HG02870 (cell line): ENCODE data around the gene DIRAS1.
"Not testable (repeated sequence)": the region's sequence is repeated elsewhere in the genome, so short reads cannot be mapped to it uniquely, and the experiment has no call there.

Experiments used
- ATAC-seq: cut with Tn5 transposase; IDR thresholded peaks from one replicate; pipeline ENCODE4 v1.9.1; 2021; ENCODE audit warnings: mild to moderate bottlenecking, moderate library complexity; ENCODE audit not compliant: unreplicated experiment

Gene DIRAS1

GRCh38 chr19:2679439-2679838 is 41.7 kb downstream of the DIRAS1 start:
- no peak for ATAC-seq

DNA sequence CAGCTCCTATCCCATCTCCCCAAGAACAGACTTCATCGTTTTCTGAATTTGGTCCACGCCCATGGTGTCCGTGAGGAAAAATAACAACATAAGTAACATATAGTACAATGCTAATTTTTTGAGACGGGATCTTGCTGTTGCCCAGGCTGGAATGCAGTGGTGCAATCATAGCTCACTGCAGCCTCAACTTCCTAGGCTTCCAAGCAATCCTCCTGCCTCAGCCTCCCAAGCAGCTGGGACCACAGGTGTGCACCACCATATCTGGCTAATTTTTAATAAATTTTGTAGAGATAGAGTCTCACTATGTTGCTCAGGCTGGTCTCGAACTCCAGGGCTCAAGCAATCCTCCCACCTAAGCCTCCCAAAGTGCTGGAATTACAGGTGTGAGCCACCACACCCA is 42.2 kb downstream of the DIRAS1 start:
- ATAC-seq: not testable (repeated sequence)

DNA sequence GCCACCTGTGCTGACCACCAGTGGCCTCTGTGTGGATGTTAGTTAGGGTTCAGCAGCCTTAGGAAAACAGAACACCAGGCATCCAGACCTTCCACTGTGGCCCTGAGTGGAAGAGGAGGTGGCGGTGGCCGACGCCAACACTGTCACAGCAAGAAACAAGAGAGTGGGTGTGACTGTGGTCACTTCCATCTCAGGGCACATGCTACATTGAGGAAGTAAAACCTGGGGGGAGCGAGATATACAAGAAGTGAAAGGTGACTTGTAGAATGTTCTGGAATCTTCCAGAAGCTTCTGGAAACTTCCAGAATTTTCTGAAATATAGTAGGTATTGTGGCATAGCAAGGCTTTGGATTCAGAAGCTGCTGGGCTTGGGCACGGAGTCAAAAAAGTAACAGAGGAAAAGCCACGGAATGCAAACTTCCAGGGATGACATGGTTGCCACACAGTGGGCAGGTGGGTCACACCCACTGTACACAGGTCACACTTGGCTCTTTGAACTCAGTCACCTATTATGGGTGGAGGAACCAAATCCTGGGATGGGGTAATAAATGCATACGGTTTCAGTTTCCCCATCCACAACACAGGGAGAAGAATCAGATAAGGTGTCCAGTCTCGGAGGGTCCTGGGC is 43.0 kb downstream of the DIRAS1 start:
- ATAC-seq: peak; percentile 44

DNA sequence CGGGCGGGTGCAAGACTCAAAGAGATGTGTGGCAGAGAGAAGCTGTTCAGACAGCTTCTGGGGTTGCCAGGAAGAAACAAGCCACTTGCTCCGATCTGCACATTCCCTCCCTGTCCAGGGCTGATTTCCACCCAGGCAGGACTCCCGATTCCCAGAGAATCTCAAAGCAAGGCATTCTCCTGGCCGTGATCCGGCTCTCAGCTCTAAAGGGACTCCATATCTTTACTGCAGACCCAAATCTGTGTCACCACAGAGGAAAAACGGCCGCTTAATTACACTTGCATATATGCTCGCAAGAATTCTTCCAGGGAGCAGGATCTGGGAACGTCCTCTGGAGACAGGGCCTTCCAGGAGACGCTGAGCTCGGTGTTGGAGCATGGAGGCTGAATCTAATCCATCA is 44.3 kb downstream of the DIRAS1 start:
- no peak for ATAC-seq

- no peak for ATAC-seq
Measured at GRCh38 chr19:2675892-2676291, 45.3 kb downstream of the DIRAS1 start.

DNA sequence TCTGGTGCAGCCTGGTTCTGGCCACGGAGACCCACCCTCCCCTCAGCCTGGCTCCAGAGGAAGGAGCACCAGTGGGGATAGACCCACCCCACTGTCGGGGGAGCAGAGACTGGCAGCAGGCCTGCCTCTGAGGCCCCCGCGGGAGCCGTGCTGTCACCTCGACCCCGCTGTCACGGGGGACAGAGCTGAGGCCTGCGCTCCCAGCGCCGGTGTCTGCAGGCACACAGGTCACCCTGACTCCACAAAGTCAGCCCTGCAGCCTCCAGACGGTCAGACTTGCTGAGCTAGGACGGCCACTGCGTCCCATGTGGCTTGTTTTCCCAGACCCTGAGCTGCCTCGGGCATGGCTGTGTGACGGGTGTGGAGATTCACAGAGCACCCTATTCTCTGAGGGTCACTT is 51.0 kb downstream of the DIRAS1 start:
- ATAC-seq: no peak

GRCh38 chr19:2668175-2668763 is 52.9 kb downstream of the DIRAS1 start:
- no peak for ATAC-seq

DNA sequence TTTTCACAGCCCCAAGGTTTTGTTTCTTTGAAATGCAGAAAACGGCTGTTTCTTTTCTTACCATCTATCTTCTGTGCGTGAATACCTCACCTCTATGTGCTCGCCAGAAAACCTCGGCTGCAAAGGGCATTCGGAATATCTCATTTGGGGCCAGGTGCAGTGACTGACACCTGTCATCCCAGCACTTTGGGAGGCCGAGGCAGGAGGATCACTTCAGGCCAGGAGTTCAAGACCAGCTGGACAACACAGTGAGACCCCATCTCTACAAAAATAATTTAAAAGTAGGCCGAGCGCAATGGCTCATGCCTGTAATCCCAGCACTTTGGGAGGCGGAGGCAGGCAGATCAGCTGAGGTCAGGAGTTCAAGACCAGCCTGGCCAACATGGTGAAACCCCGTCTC is 53.8 kb downstream of the DIRAS1 start:
- ATAC-seq: not testable (repeated sequence)

DNA sequence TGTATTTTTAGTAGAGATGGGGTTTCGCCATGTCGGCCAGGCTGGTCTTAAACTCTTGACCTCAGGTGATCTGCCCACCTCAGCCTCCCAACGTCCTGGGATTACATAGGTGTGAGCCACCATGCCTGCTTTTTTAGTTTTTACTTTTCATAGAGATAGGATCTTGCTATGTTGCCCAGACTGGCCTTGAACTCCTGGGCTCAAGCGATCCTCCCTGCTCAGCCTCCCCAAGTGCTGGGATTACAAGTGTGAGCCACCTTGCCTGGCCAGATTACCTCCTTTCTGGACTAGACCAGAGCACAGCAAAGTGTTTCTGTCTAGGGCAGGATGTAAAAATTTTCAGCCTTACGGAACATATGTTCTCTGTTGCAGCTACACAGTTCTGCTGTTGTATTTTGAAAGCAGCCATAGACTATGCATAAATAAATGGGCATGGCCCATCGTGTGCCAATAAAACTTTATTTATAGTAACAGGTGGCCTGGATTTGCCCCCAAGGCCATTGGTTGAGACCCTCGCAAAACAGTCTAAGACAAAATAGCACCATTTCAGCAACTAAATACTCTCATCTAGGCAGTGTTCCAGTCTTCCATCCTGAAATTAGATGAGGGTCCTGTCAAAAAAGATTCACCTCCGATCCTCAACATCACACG is 54.7 kb downstream of the DIRAS1 start:
- ATAC-seq: no peak

- no peak for ATAC-seq
Measured at GRCh38 chr19:2665103-2665502, 56.1 kb downstream of the DIRAS1 start.
